Lower leg skin (tissue), 3 donors: ENCODE measurements around the gene ITGB8.

Experiments used
- POLR2A ChIP-seq, 2 donors: fragments of 450-650 bp; IDR thresholded peaks; one replicate each; pipeline ENCODE4 v1.6.1; 2016 to 2017; ENCODE audit warnings: antibody characterized with exemption in 2 of 2, mild to moderate bottlenecking in 1 of 2, moderate library complexity in 1 of 2
- TF ChIP-seq, protein P1 (sequence below), 3 donors: fragments of 450-650 bp; IDR thresholded peaks; one replicate each; pipeline ENCODE4 v1.5.1; 2016; ENCODE audit warnings: antibody characterized with exemption in 3 of 3, mild to moderate bottlenecking in 3 of 3, moderate library complexity in 2 of 3

DNA sequence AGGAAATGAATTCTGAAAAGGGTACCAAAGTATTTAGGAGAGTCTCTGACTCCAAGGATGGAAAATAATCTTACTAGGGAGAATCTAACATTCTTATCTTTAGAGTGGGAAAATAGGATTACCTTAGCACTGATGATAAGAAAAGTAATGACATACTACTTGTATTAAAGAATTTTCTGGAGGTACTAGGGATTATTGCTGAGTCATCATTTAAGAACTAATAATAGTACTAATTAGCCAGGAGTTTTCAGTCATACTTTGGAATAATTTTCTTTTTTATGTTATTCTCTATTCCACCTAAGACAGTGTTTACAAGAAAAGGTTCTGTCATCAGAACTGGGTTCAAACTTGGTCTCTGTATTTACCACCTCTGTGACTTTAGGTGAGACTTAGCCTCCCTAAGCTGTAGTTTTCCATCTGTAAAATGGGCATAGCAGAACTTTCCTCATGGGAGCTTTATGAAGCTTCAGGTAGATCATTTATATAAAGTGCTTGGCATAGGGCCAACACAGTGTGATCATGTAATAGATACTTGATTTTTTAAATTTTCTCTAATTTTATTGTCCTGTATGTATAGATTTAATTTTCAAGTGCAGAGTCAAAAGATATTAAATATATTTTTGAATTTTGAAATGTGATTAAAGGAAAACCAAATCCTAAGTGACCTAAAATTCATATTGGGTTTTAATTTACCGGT is 20.4 kb downstream of the ITGB8 start:
- TF ChIP-seq POLR2A (IDR thresholded peaks at IDR 0.05): no peak
- TF ChIP-seq, protein P1, sequence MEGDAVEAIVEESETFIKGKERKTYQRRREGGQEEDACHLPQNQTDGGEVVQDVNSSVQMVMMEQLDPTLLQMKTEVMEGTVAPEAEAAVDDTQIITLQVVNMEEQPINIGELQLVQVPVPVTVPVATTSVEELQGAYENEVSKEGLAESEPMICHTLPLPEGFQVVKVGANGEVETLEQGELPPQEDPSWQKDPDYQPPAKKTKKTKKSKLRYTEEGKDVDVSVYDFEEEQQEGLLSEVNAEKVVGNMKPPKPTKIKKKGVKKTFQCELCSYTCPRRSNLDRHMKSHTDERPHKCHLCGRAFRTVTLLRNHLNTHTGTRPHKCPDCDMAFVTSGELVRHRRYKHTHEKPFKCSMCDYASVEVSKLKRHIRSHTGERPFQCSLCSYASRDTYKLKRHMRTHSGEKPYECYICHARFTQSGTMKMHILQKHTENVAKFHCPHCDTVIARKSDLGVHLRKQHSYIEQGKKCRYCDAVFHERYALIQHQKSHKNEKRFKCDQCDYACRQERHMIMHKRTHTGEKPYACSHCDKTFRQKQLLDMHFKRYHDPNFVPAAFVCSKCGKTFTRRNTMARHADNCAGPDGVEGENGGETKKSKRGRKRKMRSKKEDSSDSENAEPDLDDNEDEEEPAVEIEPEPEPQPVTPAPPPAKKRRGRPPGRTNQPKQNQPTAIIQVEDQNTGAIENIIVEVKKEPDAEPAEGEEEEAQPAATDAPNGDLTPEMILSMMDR (IDR thresholded peaks at IDR 0.05): no peak
